H1 (cell line): ENCODE results near the gene ZBTB20.

Experiments
- CTCF ChIP-seq, 3 experiments: IDR thresholded peaks; 1 replicate in 2 of 3; 2 replicates in 1 of 3; pipeline versions ENCODE4 v1.5.1 to v1.6.1; 2011; ENCODE audit warnings: low read length in 3 of 3, mild to moderate bottlenecking in 3 of 3, inconsistent platforms in 2 of 3, low read depth in 1 of 3, moderate library complexity in 1 of 3; ENCODE audit not compliant: insufficient read depth in 1 of 3; ENCODE audit errors: control extremely low read depth in 1 of 3
- GTF2F1 ChIP-seq: IDR thresholded peaks from 2 replicates; pipeline ENCODE4 v1.6.1; 2012; ENCODE audit warnings: low read depth, low read length, improper control_type of control experiment, borderline replicate concordance
- JUN ChIP-seq: IDR thresholded peaks from 2 replicates; pipeline ENCODE4 v1.6.1; 2011; ENCODE audit warnings: low read depth, mild to moderate bottlenecking, improper control_type of control experiment, low read length
- POLR2A ChIP-seq, 2 experiments: IDR thresholded peaks; 1 replicate in 1 of 2; 2 replicates in 1 of 2; pipeline ENCODE4 v1.6.1; 2011; ENCODE audit warnings: low read depth in 2 of 2, low read length in 2 of 2, mild to moderate bottlenecking in 2 of 2; ENCODE audit errors: control extremely low read depth in 1 of 2

GRCh38 chr3:114639171-114639570 is 507.9 kb downstream of the ZBTB20 start:
- TF ChIP-seq CTCF (IDR thresholded peaks at IDR 0.05; ENCODE audit: control extremely low read depth in 1 of 3, insufficient read depth in 1 of 3, low read depth in 1 of 3, low read length in 3 of 3) (no peak), POLR2A (IDR thresholded peaks at IDR 0.05; ENCODE audit: control extremely low read depth in 1 of 2, low read depth in 2 of 2, low read length in 2 of 2) (no peak), JUN (no peak), GTF2F1 (no peak)
